Activated CD8-positive, alpha-beta memory T cell treated with anti-CD3 and anti-CD28 coated beads, Interleukin-2, amount 10 ng/mL, durations not matched to agents 7 days and 5 days (primary cell): Measurements from ENCODE around the gene SDF2. TPM values are rescaled to one million over a fixed set of nuclear protein-coding genes. Genes with fewer than 3 reads are reported as not detected.
"Not testable (repeated sequence)": the region's sequence is repeated elsewhere in the genome, so short reads cannot be mapped to it uniquely, and the experiment has no call there.

Experiments used
- ATAC-seq: fragments of 150-1000 bp; cut with Tn5 transposase; one replicate; pipeline ENCODE4 v1.10.0; 2021; ENCODE audit warnings: moderate library complexity
- CTCF ChIA-PET: fragments of 350-600 bp; sonication (Branson Sonifier 250); formaldehyde crosslinking; loops from one replicate; lab custom pipeline; 2021; ENCODE audit warnings: antibody characterized with exemption; lab: Charles Lee
- DNase-seq: peaks from one replicate; pipeline ENCODE4 v3.0.0-alpha.2; 2020
- H3K27ac Mint-ChIP-seq: one replicate; pipeline ENCODE4 v1.8.0; 2021; ENCODE audit warnings: mild to moderate bottlenecking, mixed read lengths
- H3K27me3 Mint-ChIP-seq: one replicate; pipeline ENCODE4 v1.8.0; 2021; ENCODE audit warnings: mixed read lengths
- H3K36me3 Mint-ChIP-seq: one replicate; pipeline ENCODE4 v1.8.0; 2021; ENCODE audit warnings: mild to moderate bottlenecking, mixed read lengths
- H3K4me1 Mint-ChIP-seq: one replicate; pipeline ENCODE4 v1.8.0; 2021; ENCODE audit warnings: mixed read lengths
- H3K4me3 Mint-ChIP-seq: one replicate; pipeline ENCODE4 v1.8.0; 2021; ENCODE audit warnings: mild to moderate bottlenecking, moderate library complexity, mixed read lengths
- H3K9me3 Mint-ChIP-seq: one replicate; pipeline ENCODE4 v1.8.0; 2022; ENCODE audit warnings: low read depth, mixed read lengths
- total RNA-seq, 2 experiments: library from RNA; stranded (reverse); gene quantifications; one replicate each; pipeline ENCODE4 v1.2.3, GENCODE V29; 2021

SDF2 gene
- total RNA-seq, 2 experiments from 2014 or later = 45.9 to 48.9 TPM

GRCh38 chr17:28615260-28615940, 46.3 kb downstream of the SDF2 start:
- H3K4me3 Mint-ChIP-seq = no peak overlapping the region
- ATAC-seq (no peak), DNase-seq (no peak)
- CTCF ChIA-PET = interaction anchor here (0.6 to 1.9 kb wide), 2 partner anchors 46 to 65 kb away, joined by 4 read pairs; no protein-coding TSS in a partner anchor
- H3K4me1 Mint-ChIP-seq = no peaks in the 10 kb centered on the region
- H3K36me3 Mint-ChIP-seq = peaks cover 46% of the 10 kb centered on the region
- H3K27ac Mint-ChIP-seq = no peak overlapping the region
- H3K27me3 Mint-ChIP-seq = no peaks in the 10 kb centered on the region
- H3K9me3 Mint-ChIP-seq = no peaks in the 10 kb centered on the region

GRCh38 chr17:28613931-28614381, 47.8 kb downstream of the SDF2 start, which contains the start of gene RSKR:
RSKR (minus strand) TSS chr17:28614185; CDS start chr17:28614161, 24 bp downstream.
- H3K4me1 Mint-ChIP-seq = no peaks in the 10 kb centered on the region
- CTCF ChIA-PET = interaction anchor here (0.8 to 2.1 kb wide), 7 partner anchors 14 to 119 kb away, joined by 3 to 14 read pairs (median 5); partner anchors contain the start of gene ALDOC
- no peaks in the 10 kb centered on the region for H3K9me3 Mint-ChIP-seq
- no peak for DNase-seq
- no peak for ATAC-seq
- H3K27ac Mint-ChIP-seq = peak within 1 kb of the TSS; percentile 47
- H3K36me3 Mint-ChIP-seq = peaks cover 40% of the 10 kb centered on the region
- no peak within 1 kb of the TSS for H3K4me3 Mint-ChIP-seq
- H3K27me3 Mint-ChIP-seq = no peaks in the 10 kb centered on the region

DNA sequence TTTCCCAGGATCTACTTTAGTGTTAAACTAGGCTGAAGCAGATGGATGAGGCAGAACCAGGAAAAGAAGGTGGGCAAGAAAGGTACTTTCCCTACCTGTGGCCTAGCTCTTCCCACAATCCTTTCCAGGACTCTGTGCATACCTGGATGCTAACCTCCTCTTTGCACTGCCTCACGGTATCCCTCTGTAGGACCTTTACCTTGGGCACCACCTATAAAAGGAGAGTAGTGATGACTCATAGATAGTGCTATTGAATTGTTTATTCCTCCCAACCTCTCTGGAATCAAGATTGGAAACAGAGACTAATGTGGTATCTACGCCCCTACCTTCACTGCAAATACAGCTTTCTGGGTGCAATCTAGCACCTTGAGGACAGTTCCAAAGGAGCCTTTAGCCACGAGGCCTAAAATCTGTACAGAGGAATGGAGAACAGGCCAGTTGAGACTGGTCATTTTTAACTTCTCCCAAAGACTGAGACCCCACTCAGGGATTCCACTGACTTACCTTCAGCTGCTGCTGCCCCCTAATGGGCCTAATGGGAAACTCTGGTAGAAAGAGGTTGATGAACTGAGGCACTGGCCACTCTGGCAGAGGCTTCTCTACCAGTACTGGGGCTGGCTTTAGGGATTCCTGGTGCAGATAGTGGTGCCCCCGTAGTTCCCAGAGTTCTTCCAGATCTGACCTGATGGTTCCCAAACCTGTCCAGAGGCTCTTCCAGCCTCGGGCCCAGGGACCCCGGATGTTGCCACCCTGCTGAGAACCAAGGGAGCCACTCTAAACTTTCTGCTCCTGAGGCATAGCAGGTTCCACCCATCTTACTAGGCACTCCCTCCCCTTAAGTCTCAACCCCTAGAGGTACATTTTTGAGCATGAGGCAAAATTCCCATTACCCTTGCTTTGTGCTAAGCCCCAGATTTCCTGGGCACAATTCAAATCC, 48.5 kb downstream of the SDF2 start:
- Mint-ChIP-seq H3K27ac (peak overlapping the region; percentile 47), H3K36me3 (peaks cover 35% of the 10 kb centered on the region), H3K4me1 (no peaks in the 10 kb centered on the region), H3K9me3 (no peaks in the 10 kb centered on the region), H3K4me3 (no peak overlapping the region), H3K27me3 (no peaks in the 10 kb centered on the region)
- peak; percentile 50 for DNase-seq
- CTCF ChIA-PET = interaction anchor here (0.8 to 2.2 kb wide), 17 partner anchors 10 to 118 kb away, joined by 3 to 14 read pairs (median 5); partner anchors contain the start of gene ALDOC
- peak; percentile 63 for ATAC-seq

DNA sequence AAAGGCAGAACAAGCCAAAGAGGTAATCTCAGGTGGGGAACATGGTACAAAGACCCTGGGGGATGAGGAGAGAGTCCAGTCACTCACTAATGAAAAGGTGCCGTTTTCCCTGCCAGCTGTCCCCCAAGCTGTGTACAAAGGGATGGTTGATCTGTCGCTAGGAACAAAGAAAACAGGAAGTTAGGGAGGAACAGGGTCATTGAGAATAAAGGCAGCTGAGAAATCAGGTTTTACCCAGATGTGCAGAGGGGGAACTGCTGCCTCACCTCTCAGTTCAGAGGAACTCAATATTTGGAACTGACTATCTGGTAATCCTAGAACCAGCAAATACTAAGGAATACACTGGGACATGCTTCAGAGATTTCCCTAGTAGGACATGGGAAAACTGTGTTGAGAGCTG, 49.2 kb downstream of the SDF2 start:
- no peak overlapping the region for H3K27ac Mint-ChIP-seq
- no peaks in the 10 kb centered on the region for H3K27me3 Mint-ChIP-seq
- H3K36me3 Mint-ChIP-seq = peaks cover 33% of the 10 kb centered on the region
- DNase-seq (no peak), ATAC-seq (no peak)
- H3K4me3 Mint-ChIP-seq = no peak overlapping the region
- no peaks in the 10 kb centered on the region for H3K4me1 Mint-ChIP-seq
- CTCF ChIA-PET = interaction anchor here (0.8 to 2.2 kb wide), 15 partner anchors 10 to 118 kb away, joined by 3 to 14 read pairs (median 5); no protein-coding TSS in a partner anchor
- H3K9me3 Mint-ChIP-seq = no peaks in the 10 kb centered on the region

DNA sequence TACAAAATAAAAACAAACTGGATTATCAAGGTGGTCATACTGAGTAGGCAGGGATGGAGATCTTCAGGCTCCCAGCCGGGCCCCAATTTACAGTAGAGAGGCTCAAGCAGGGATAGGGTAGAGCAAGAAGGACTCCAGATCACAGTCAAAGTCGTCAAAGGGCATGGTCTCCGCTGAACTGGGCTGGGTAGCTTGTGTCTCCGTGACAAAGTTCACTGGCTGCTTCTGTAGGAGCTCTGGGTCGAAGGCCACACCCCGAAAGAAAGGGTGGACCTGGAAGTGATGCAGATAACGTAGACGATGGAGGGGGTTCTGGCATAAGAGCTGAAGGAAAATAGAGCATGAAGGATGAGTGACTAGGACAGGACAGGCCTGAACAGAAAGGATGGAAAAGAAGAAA, 51.3 kb downstream of the SDF2 start:
- no peak for ATAC-seq
- no peaks in the 10 kb centered on the region for H3K9me3 Mint-ChIP-seq
- H3K4me3 Mint-ChIP-seq = no peak overlapping the region
- peaks cover 19% of the 10 kb centered on the region for H3K36me3 Mint-ChIP-seq
- no peaks in the 10 kb centered on the region for H3K27me3 Mint-ChIP-seq
- no peak overlapping the region for H3K27ac Mint-ChIP-seq
- no peak for DNase-seq
- H3K4me1 Mint-ChIP-seq = no peaks in the 10 kb centered on the region
- CTCF ChIA-PET = interaction anchor here (1.0 to 4.3 kb wide), 3 partner anchors 9 to 34 kb away, joined by 3 to 10 read pairs (median 3); no protein-coding TSS in a partner anchor

DNA sequence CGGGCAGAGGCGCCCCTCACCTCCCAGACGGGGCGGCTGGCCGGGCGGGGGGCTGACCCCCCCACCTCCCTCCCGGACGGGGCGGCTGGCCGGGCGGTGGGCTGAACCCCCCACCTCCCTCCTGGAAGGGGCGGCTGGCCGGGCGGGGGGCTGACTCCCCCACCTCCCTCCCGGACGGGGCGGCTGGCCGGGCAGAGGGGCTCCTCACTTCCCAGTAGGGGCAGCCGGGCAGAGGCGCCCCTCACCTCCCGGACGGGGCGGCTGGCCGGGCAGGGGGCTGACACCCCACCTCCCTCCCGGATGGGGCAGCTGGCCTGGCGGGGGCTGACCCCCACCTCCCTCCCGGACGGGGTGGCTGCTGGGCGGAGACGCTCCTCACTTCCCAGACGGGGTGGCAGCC, 57.7 kb downstream of the SDF2 start:
- H3K9me3 Mint-ChIP-seq, DNase-seq, H3K36me3 Mint-ChIP-seq, CTCF ChIA-PET, ATAC-seq, H3K27ac Mint-ChIP-seq, H3K4me3 Mint-ChIP-seq, H3K27me3 Mint-ChIP-seq, H3K4me1 Mint-ChIP-seq: not testable (repeated sequence)

DNA sequence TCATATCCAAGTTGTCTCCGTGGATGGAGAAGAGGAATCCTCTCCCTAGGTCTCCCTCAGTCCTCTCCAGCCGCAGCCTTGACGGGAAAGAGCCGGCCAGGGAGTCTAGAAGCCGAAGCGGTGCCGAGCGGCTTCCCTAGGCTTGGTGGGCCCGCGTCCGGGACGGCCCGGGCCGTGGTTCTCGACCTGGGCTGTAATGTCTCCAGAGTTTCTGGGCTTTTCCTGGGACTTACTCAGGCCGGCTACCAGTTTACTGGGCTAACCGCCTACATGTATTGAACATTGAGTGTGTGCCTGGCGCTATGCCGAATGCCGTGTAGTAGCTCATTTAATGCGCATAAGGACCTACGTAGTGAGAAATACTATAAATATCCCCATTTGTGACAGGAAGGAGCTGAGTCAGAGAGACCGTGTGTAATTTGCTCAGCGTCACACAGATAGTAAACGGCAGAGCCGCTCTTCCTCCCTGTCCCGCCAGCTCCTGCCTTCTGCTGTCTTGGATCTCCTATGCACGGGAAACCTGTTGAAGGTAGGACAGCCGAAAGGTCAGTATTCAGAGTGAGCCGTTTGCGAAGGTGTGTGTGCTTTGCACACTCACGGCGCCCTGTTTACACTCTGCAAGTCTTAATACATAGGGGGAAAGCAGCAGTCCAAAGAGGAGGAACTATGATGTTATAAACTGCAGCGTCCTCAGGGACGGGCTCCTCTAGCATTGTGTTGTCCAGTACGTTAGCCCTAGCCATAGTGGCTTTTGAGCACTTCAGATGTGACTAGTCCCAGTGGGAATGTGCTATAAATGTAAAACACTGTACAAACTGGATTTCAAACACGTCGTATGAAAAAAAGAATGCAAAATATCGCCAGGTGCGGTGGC, 62.2 kb downstream of the SDF2 start:
- CTCF ChIA-PET = interaction anchor here (0.9 to 1.7 kb wide), 7 partner anchors 11 to 120 kb away, joined by 3 to 8 read pairs (median 3); partner anchors contain the start of gene RPL23A
- Mint-ChIP-seq H3K36me3 (peaks cover 10% of the 10 kb centered on the region), H3K27me3 (no peaks in the 10 kb centered on the region), H3K27ac (peak overlapping the region; percentile 99), H3K9me3 (no peaks in the 10 kb centered on the region), H3K4me1 (peaks cover 20% of the 10 kb centered on the region), H3K4me3 (peak overlapping the region; percentile 92)
- ATAC-seq (peak; percentile 61), DNase-seq (peak; percentile 73)

GRCh38 chr17:28598799-28599310, 62.9 kb downstream of the SDF2 start, which contains the start of gene SPAG5:
SPAG5 (minus strand) TSS chr17:28599025; CDS start chr17:28598946, 79 bp downstream.
- Mint-ChIP-seq H3K27ac (peak within 1 kb of the TSS; percentile 99), H3K9me3 (no peaks in the 10 kb centered on the region), H3K4me1 (peaks cover 20% of the 10 kb centered on the region), H3K36me3 (peaks cover 12% of the 10 kb centered on the region), H3K4me3 (peak within 1 kb of the TSS; percentile 92), H3K27me3 (no peaks in the 10 kb centered on the region)
- DNase-seq (peak; percentile 96), ATAC-seq (peak; percentile 93)
- CTCF ChIA-PET = interaction anchor here (0.9 to 1.5 kb wide), 9 partner anchors 14 to 63 kb away, joined by 3 to 8 read pairs (median 4); partner anchors contain the start of genes ALDOC, BLTP2, SDF2 and SUPT6H

DNA sequence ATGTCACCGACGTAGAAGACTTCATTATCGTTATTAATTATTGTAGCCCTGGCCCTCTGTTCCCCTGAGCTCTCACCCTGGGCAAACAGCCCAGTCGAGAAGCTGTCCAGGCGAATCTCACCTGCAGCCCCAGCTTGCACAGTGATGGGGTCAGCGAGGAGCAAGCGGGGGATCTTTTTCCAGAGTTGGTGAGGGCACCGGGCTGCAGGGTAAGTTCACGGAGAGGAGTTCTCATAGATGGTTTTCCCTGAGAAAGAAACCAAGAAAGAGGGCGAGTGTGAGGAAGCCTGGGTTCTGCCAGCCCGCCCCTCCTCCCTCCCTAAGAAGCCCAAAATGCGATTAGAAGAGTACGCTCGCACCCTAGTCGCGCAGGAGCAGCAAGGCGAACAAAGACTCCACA, 63.3 kb downstream of the SDF2 start:
- Mint-ChIP-seq H3K27me3 (no peaks in the 10 kb centered on the region), H3K4me1 (peaks cover 21% of the 10 kb centered on the region), H3K27ac (peak overlapping the region; percentile 99), H3K4me3 (peak overlapping the region; percentile 92), H3K36me3 (peaks cover 13% of the 10 kb centered on the region), H3K9me3 (no peaks in the 10 kb centered on the region)
- ATAC-seq (no peak), DNase-seq (no peak)
- CTCF ChIA-PET = interaction anchor here (0.7 to 1.5 kb wide), 9 partner anchors 14 to 63 kb away, joined by 3 to 5 read pairs (median 4); partner anchors contain the start of genes ALDOC, BLTP2, SDF2 and SUPT6H
